Regular cardiac myocyte (primary cell): ENCODE measurements around the gene FIP1L1. TPM values are rescaled to one million over a fixed set of nuclear protein-coding genes. Genes with fewer than 3 reads are reported as not detected.

Source experiments
- total RNA-seq: library from RNA; depleted of rRNA; stranded (reverse); fragments of >200 nt; gene quantifications from 2 replicates; pipeline ENCODE4 v1.2.3, GENCODE V29; 2014

The FIP1L1 gene, protein sequence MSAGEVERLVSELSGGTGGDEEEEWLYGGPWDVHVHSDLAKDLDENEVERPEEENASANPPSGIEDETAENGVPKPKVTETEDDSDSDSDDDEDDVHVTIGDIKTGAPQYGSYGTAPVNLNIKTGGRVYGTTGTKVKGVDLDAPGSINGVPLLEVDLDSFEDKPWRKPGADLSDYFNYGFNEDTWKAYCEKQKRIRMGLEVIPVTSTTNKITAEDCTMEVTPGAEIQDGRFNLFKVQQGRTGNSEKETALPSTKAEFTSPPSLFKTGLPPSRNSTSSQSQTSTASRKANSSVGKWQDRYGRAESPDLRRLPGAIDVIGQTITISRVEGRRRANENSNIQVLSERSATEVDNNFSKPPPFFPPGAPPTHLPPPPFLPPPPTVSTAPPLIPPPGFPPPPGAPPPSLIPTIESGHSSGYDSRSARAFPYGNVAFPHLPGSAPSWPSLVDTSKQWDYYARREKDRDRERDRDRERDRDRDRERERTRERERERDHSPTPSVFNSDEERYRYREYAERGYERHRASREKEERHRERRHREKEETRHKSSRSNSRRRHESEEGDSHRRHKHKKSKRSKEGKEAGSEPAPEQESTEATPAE
- 71.5 and 81.5 TPM in 2 replicates for total RNA-seq

DNA sequence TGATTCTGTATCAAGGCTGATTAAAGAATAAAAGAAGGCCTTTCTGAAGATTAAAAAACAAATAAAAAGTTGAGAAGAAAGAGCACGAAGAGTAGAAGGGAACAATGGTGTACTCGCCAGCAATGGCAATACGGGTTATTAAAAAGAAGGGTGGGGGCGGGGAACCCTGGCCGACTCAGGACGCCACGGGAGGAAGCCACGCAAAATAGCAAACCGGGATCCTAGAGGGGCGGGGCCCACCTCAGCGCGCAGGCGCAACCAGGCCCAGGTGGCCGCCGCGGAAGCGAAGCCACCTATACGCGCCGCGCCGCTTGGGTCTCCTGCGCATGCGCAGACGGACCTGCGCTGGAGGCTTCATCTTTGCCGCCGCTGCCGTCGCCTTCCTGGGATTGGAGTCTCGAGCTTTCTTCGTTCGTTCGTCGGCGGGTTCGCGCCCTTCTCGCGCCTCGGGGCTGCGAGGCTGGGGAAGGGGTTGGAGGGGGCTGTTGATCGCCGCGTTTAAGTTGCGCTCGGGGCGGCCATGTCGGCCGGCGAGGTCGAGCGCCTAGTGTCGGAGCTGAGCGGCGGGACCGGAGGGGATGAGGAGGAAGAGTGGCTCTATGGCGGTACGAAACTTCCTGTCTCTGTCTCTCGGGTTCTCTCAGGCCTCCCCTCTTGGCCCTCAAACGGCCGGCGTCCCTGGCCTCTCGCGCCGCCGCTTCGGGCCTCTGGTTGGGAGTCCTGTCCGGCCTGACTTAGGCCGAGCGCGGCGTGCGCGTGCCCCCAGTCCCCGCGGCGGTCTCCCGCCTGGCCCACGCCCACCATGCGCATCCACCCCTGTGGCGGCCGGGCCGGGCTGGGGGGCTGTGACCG is at the start of gene FIP1L1:
TSS of gene FIP1L1 (plus strand) at position 323 of the 852 bp plus-strand sequence. CDS start at position 521, 198 bp downstream.

DNA sequence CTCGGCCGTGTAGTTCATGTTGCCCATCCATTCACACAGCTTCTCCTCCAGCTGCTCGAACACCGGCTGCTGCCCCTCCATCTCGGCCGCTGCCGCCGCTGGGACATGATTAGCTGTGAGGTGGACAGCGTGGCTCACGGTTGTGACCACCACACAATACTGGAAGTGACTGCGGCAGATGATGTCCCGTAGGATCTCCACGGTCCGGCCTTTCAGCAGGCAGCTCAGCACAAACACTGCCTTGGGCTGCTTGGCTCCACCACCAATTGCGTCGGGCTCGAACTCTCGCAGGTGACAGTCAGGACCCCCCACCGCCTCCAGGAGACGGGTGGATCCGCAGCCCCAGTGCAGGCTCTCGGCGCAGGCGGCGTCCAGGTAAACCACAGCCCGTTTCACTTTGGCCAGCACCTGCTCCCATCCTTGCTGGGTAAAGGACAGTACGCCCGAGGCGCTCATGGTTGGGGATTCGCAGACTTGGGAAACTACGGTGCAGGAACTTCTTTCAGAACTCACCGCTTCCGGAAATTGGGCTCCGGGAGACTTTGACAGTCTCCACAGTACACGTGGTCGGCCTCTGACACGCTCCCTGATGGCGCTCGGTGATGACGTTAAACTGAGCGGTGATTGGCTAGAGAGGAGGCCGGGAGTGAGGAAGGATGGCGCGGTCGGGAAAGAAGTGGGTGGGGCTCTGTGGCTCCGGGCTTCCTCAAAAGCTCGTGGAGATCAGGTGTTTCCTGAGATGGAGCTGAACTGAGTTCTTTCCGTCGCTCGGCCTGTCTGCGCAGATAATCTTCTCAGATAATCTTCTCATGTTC is 11.7 kb upstream of the FIP1L1 start, which contains the start of gene SCFD2:
TSS of gene SCFD2 (minus strand) at position 576 of the 815 bp plus-strand sequence.

Other genes with a start within 250 kb of the FIP1L1 start
- gene SCFD2, start 11.6 kb upstream of the FIP1L1 start, total RNA-seq, result 35.8 and 44.3 TPM in 2 replicates
- 1.2 and 3.7 TPM in 2 replicates for gene LNX1, start 213.8 kb downstream of the FIP1L1 start, total RNA-seq